OCI-M1 (cell line): Measurements from ENCODE around the gene REXO1.
"Not testable (repeated sequence)": the region's sequence is repeated elsewhere in the genome, so short reads cannot be mapped to it uniquely, and the experiment has no call there.

Source experiments
- DNase-seq: peaks from one replicate; lab custom pipeline; 2025; lab: John Stamatoyannopoulos, UW

REXO1 gene, protein sequence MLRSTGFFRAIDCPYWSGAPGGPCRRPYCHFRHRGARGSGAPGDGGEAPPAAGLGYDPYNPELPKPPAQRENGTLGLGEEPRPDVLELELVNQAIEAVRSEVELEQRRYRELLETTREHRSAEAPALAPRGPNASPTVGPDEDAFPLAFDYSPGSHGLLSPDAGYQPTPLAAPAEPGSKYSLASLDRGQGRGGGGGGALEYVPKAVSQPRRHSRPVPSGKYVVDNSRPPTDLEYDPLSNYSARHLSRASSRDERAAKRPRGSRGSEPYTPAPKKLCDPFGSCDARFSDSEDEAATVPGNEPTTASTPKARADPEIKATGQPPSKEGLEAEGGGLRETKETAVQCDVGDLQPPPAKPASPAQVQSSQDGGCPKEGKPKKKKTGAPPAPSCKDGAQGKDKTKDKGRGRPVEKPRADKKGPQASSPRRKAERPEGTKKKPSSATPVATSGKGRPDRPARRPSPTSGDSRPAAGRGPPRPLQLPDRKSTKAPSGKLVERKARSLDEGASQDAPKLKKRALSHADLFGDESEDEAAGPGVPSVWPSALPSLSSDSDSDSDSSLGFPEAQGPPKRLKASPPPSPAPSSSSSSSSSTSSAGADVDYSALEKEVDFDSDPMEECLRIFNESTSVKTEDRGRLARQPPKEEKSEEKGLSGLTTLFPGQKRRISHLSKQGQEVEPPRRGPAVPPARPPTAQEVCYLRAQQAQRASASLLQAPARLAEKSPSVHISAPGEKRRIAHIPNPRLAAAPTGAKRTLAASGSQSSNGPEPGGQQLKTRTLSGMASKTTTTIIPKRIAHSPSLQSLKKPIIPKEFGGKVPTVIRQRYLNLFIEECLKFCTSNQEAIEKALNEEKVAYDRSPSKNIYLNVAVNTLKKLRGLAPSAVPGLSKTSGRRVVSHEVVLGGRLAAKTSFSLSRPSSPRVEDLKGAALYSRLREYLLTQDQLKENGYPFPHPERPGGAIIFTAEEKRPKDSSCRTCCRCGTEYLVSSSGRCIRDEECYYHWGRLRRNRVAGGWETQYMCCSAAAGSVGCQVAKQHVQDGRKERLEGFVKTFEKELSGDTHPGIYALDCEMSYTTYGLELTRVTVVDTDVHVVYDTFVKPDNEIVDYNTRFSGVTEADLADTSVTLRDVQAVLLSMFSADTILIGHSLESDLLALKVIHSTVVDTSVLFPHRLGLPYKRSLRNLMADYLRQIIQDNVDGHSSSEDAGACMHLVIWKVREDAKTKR

DNA sequence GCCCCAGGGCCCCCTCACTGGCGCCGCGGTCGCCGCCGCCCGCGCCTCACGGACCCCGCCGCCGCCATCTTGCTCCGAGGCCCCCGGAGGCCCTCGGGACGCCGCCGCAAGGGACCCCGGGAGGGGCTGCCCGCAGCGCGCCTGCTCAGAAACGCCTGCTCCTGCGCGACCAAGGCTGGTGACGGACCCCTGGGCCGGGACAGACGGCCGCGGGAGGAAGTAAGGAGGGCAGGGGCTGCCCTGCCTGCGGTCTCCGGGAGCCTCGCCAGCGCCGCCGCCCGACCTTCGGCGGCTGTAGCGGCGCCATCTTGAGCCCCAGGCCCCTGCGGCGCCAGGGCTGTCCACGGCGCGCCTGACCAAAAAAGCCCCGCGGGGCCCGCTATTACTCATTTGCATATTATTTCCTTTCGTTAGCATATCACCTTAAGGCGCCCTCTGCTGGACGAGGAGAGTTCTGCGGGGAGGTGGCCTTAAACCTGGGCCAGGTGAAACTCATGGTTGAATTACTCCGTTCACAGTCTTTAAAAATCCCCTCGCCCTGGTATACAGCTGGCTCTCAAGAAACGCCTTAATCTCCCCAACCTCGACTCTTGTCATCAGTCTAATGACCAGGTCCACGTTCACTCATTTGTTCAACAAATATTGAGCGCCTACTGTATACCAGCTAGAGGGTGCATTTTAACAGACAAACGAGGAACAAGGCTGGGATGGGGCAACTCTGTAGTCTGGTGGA, at the start of gene REXO1:
REXO1 (minus strand) TSS at position 85 of the 733 bp plus-strand sequence. CDS start 125 bp downstream, outside the sequence.
- peak; percentile 94 for DNase-seq

- DNase-seq, result no peak
Measured at GRCh38 chr19:1896508-1896907, 48.2 kb upstream of the REXO1 start.

- DNase-seq, result no peak
Measured at GRCh38 chr19:1893791-1894190, 45.5 kb upstream of the REXO1 start.

- DNase-seq, result no peak
Measured at GRCh38 chr19:1889907-1890306, 41.6 kb upstream of the REXO1 start.

DNA sequence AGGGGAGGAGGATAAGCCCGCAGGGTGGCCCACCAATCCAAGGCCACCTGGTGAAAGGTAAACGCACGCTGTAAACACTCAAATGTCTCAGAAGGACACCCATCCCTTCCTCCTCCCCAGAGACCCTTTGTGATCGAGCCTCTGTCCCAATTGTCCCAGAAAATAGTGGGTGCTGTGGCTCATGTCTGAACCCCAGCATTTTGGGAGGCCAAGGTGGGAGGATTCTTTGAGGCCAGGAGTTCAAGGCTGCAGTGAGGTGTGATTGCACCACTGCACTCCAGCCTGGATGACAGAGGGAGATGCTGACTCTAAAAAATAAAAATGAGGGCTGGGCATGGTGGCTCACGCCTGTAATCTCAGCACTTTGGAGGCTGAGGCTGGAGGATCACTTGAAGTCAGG, 40.1 kb upstream of the REXO1 start:
- no peak for DNase-seq

GRCh38 chr19:1886360-1886759, 38.1 kb upstream of the REXO1 start:
- not testable (repeated sequence) for DNase-seq

DNA sequence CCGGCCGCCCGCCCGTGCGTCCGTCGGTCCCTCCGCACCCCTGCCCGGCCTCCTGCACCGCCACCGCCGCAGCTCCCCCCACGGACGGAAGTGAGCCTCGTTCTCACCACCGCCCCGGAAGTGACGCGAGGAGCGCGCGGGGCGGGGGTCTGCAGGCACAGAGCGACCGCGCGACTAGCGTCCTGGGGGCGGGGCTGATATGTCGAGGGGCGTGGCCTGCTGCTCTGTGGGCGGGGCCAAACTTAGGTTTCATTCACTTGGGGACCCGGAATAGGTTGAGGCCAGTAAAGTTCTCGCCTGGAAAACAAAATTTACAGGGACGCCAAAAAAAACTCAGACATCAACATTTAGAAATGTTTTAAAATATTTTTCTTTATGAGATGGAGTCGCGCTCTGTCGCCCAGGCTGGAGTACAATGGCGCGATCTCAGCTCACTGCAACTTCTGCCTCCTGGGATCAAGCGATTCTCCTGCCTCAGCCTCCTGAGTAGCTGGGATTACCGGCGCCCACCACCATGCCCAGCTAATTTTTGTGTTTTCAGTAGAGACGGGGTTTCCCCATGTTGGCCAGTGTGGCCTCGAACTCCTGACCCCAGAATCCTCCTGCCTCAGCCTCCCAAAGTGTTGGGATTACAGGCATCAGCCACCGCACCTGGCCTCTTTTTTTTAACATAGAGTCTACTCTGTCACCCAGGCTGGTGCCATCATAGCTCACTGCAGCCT, 37.3 kb upstream of the REXO1 start, which contains the start of gene ABHD17A:
ABHD17A (minus strand) TSS at position 99 of the 722 bp plus-strand sequence. CDS start 3,930 bp downstream, outside the sequence.
- peak; percentile 96 for DNase-seq

- no peak for DNase-seq
Measured at GRCh38 chr19:1884719-1885334, 36.5 kb upstream of the REXO1 start.

DNA sequence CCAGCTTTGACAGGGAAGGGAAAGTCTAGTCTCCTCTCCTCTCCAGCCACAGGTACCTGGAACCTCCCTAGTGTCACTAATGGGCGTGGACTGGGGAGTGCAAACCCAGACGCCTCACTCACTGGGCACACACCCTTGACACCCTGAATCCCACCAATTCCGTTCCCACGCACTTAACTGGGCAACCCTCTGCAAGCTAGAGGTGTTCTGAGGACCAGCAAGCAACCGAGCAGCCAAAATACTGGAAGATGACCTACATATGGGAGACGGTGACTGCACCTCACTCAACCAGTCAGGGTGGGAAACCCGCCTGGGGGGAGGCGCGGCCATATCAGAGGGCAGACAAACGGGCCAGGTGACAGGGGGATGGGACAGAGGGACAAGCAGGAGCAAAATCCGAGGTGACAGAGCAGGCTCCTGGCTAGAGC, 36.0 kb upstream of the REXO1 start:
- DNase-seq, result no peak

DNA sequence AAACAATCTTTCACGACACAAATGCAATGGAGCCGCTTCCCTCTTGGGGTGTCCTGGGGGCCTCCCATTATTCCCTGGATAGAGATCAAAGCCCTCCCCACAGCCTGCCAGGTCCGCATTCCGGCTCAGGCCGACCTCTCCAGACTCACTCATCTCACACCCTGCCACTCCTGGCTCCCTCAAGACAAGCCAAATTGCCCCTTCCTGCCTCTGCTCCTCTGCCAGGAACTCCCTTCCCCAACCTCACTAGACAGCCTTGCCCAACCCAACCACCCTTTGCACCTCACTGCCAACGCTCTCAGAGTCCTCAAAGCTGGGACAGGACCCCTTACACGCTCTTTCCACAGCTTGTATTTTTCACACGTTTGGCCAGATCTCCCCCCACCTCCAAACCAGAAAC, 35.5 kb upstream of the REXO1 start:
- no peak for DNase-seq

DNA sequence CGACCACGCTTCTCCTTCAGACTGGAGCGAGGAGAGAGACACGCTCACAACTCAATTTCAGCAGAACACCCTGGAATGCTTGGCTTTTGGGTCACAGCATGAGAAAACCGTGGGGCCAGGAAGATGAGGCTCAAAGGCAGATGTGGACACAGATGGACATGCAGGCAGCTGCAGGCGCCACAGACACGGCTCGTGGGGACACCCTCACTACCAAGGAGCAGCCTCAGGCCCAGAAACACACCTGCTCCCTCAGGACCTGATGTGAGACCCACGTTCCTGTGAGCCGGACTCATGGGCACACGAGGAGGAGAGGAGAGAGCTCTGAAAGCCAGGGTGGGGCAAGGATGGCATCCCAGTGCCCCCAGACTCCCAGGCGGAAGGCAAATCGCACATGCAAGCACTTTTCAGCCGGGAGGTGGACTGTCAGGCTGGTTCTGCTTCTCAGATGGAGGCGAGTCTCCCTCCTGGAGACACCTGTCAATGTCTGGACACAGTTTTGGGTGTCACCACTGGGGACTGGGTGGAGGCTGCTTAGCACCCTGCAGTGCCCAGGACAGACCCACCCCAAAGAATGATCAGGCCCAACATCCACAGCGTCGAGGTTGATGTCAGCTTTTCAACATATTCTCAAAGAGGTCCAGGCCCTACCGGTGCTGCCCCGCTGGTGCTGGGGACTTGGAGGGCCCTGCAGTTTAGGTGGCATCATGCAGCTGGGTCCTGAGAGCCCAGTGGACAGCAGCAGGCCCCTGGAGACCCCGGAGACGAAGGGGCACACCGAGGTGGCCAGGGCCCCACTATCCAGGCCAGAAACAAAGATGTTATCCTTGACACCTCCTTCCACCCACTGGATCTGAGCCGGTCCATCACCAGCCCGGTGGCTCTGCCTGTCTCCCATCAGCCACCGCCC, 34.8 kb upstream of the REXO1 start:
- DNase-seq, result no peak

DNA sequence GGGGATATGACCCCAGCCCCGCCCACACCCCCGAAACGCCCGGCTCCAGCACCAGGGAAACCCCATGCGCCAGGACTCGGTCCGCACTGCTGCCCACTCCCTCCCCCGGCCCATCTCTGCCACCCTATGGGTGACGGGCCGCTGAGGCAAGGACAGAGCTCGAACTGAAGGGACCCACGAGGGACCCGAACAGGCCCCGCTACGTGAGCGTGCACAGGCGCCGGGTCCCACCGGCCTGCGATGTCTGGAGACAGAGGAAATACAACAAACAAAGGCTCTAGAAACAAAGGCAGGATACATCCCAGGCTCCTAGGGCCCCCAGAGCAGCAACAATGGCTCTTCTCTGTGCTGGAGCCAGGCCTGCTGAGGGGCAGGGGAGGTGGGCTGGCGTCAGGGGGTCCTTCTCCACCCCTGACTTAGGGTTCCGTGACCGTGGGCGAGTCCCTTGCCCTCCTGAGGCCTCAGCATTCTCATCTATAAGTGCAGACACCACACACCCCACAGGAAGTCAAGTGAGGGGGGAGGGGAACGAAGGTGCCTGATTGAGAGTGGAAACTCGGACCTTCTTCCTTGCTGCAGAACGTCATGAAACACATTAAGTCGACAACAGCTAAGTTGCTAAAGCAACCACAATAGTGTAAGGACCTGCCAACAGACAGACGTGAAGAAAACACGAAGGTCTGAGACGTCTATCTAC, 34.0 kb upstream of the REXO1 start:
- no peak for DNase-seq

DNA sequence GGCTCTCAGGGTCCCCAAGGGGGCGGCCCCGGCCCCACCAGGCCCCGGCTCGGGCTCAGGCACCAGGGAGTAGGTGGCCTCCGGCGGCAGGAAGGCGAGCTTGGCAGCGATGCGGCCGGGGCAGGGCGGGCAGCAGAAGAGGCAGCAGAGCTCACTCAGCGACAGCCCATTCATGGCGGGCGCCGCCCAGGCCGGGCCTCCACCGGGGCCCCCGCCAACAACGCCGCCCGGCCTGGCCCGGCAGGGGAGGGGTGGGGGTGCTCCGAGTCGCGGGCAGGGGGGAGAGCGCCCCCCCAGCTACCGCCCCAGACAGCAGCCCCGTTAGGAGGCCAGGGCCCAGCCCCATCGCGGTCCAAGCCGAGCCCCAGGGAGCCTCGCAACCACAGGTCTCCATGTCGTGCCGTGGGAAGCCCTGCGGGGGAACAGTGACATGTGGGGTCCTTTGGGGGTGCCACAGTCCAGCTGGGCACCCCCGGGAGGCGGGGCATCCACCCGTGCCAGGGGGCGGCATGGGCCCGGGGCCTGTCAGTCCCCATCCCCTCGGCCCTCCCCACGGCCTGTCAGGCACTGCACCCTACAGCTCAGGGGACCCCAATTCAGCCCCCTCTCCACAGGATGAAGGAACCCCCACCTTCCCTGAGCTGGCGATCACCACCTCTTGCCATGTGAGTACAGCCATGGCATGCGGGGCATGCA, 33.3 kb upstream of the REXO1 start:
- not testable (repeated sequence) for DNase-seq

GRCh38 chr19:1880611-1881392, 32.5 kb upstream of the REXO1 start:
- DNase-seq, result no peak

GRCh38 chr19:1879982-1880381, 31.7 kb upstream of the REXO1 start:
- not testable (repeated sequence) for DNase-seq

- not testable (repeated sequence) for DNase-seq
Measured at GRCh38 chr19:1878583-1878982, 30.3 kb upstream of the REXO1 start.

DNA sequence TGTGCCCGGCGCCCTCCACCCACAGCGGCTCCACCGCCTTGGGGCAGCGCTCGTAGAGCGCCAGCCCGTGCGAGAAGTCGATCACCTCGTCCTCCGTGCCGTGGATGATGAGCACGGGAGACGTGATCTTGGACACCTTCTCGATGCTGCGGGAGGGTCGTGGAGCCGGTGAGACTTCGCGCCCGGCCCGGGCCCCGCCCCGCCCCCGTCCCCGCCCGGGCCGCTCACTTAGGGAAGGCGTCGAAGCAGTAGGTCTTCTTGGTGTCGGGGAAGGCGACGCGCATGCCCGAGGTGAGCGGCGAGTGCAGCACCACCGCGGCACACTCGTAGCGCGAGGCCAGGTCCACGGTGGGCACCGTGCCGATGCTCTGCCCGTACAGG, 29.0 kb upstream of the REXO1 start:
- not testable (repeated sequence) for DNase-seq
